GM18867 (cell line): Measurements from ENCODE around the gene GYS2.

Experiments used
- ATAC-seq: cut with Tn5 transposase; IDR thresholded peaks from one replicate; pipeline ENCODE4 v1.9.1; 2021; ENCODE audit warnings: mild to moderate bottlenecking, moderate library complexity; ENCODE audit not compliant: unreplicated experiment

GYS2 gene

GRCh38 chr12:21509768-21510167, 94.9 kb downstream of the GYS2 start:
- ATAC-seq = peak; percentile 94

- ATAC-seq = no peak
Measured at GRCh38 chr12:21507849-21508248, 96.8 kb downstream of the GYS2 start.

- ATAC-seq = no peak
Measured at GRCh38 chr12:21505888-21506287, 98.8 kb downstream of the GYS2 start.

- ATAC-seq = no peak
Measured at GRCh38 chr12:21502872-21503271, 101.8 kb downstream of the GYS2 start.

- peak; percentile 9 for ATAC-seq
Measured at GRCh38 chr12:21502164-21502496, 102.5 kb downstream of the GYS2 start.

- peak; percentile 99 for ATAC-seq
Measured at GRCh38 chr12:21501258-21502163, 103.1 kb downstream of the GYS2 start, which contains the start of the genes GOLT1B and RECQL. GOLT1B (plus strand) TSS chr12:21501789; CDS start chr12:21501924, 135 bp downstream. RECQL (minus strand) TSS chr12:21501635; CDS start chr12:21499570, 2,065 bp downstream.

GRCh38 chr12:21500786-21501257, 103.8 kb downstream of the GYS2 start:
- no peak for ATAC-seq

- no peak for ATAC-seq
Measured at GRCh38 chr12:21499765-21500164, 104.9 kb downstream of the GYS2 start.
